Measurements from ENCODE around the gene EZR.

The EZR gene

DNA sequence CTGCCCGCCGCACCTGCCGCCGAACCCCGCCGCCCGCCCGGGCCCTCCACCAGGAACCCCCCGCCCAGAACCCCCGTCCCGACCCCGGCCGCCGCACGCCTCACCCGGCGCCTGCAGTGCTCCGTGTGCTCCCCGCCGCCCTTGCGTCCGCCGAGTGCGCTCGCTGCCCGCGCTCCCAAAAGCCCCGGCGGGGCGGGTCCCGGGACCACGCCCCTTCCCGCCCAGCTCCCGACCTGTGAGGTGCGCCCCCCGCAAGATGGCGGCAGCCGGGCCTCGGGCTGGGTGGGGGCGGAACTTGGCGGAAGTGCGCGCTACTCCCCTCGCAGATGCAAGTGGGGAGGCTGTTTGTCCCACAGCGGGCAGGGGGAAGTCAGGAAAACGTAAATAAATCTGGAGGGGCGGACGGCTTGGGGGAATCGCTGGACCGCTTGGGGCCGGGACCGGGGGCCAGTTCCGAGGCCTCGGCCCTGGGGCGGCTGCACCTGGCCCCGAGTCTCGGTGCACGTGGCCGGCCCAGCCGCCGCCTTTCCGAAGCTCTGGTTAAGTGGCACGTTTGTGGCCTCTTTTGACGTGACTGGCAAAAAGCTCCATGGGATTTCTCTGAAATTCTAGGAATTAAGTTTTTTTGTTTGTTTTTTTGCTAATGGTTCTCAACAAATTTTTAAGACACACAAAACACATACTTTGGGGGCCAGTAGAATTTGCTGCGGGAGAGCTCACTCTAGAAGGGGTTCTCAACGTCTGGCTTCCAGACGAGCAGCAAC is at the start of gene EZR:
Gene EZR, minus strand, starts transcription at position 156 of the 764 bp plus-strand sequence. CDS start 1,275 bp downstream, outside the sequence.
- DNase-seq (ENCODE audit: low spot score), result peak; percentile 78

DNA sequence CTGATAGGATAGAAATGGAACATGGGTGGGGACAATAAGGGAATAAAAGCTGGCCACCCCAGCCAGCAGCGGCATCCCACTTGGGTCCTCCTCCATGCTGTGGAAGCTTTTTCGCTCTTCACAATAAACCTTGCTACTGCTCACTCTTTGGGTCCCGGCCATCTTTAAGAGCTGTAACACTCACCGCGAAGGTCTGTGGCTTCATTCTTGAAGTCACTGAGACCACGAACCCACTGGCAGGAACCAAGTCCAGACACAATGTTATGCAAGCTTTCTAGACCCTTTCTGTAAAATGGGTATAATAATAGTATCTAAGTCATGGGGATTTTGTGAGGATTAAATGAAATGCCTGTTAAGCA is 48.9 kb upstream of the EZR start:
- no peak for DNase-seq (ENCODE audit: low spot score)

DNA sequence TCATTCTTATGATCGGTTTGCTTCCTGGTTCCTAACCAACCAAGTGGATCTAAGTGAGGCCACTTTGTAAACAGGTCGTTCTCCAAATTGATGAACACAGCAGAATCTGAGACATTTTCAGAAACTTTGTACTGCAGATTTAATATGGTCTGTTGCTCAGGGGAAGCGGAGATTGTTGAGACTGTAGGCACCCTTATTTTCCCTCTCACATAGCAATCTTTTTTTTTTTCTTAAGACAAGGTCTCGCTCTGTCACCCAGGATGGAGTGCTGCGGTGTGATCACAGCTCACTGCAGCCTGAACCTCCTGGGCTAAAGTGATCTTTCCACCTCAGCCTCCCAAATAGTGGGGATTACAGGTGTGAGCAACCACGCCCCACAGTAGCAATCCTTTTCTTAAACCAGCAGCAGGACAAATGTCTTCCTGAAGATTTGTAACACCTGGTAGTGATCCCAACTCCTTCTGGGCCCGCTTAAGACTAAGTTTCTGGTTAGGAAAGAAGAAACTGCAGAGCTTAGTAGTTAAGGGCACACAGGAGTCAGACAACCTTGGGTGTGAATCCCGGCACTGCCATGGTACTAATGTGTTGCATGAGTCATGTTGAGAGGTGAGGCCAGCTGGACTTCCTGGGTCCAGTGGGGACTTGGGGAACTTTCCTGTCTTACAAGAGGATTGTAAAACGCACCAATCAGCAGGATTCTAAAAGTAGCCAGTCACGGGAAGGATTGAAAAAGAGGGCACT is 48.4 kb upstream of the EZR start:
- no peak for DNase-seq (ENCODE audit: low spot score)

DNA sequence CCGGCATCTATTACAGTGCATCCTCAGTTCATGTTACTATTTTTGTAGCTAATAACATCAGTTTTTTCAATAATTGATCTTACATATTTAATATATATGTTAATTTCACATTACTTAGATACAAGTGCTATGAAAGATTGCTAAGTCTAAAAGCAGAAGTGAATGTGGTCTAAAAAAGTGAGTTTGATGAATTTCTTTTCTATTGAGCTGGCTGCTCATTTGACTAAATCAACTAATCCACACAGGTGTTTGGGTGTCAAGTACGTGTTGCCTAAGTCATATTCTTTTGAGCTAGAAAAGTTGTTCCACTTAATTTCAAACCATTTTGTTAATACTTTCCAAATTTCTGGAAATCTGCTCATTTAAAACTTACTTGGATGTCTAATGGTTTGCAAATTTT is 46.6 kb upstream of the EZR start:
- DNase-seq (ENCODE audit: low spot score), result no peak

DNA sequence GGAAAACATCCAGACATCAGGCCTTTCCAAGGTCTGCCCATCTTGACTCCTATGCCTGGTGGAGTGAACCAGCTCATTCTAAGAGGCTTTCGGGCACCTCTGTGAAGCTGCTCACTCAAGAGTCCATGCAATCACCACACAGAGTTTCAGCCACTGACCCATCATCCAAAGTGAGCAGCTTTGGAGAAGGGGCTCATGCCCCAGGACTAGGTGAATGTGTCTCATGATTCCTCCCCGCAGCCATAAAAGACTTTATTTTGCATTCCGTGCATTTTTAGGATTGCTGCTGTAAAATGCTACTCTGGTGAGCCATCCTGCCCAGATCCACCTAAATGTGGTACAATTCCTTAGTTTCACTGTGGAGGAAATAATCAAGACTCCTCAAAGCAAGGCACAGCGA is 44.5 kb upstream of the EZR start:
- peak; percentile 36 for DNase-seq (ENCODE audit: low spot score)

DNA sequence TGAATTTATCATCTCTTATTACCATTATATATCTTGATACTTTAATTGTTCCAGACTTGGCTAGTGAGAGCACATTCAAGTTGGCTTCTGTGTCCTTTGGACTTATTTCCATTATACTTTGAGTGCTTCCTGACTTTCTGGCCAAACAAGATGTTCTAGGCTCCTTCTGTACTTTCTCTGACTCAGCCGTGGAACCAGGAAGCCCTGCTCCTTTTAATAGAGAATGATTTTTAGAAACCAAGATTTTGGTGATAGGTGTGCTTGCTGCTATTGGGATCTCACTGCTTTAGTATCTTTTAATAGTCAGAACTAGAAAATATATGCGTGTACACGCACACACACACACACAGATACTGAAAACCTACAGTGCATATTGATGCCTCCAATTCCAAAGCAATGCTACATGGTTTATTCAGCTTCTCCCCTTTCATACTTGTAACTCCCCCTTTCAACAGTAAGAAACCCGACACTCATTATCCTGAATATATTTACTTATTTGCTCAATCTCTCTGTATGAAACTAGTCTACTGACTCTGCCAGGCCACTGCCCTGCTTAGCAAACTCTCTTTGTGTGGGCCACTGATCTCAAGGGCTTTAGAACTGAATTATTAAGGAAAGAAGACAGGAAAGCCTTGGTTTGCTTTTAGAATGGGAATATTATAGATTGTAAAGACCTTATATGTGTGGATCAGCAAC is 42.7 kb upstream of the EZR start:
- no peak for DNase-seq (ENCODE audit: low spot score)

DNA sequence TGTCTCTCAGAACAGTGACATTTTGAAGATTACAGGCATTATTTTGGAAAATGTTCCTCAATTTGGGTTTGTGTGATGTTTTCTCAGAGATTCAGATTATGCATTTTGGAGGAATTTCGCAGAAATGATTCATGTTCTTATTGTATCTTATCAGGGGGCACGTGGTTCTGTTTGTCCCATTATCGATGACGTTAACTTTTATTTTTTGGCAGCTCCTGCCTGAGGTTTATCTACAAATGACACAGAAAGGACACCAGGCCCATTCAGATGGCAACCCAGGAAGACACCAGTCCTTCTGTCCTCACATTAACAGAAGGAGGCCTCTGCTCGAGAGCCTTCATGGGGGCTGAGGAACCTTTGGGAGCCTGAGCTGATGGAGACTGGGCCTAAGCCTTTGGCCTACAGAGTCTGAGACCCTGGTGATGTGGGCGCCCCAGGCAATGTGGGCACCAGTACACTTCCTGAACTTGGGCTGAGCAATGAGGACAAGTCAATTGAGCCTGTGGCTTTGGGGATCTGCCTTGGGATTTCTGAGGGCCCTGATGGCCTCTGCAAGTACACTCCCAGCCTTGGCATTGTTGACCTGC is 41.2 kb upstream of the EZR start:
- no peak for DNase-seq (ENCODE audit: low spot score)

DNA sequence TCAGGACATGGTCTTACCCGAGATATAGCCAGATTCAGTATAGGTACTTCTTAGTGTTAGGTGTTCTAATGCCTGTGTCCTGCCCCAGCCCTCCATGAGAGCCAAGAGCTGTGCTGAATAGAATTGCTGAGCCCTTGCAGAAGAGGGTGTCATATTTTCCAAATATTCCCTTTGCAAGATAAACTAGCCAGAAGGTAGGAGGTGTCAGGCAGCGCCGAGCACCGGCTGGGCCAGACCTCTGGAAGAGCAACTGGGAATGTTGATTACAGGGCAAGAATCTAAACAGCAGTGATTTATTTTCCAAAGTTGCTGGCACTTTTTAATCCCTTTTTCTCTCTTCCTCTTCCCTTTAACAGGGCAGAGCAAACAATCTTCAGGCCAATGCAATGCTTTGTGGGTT is 37.1 kb upstream of the EZR start:
- DNase-seq (ENCODE audit: low spot score), result no peak

DNA sequence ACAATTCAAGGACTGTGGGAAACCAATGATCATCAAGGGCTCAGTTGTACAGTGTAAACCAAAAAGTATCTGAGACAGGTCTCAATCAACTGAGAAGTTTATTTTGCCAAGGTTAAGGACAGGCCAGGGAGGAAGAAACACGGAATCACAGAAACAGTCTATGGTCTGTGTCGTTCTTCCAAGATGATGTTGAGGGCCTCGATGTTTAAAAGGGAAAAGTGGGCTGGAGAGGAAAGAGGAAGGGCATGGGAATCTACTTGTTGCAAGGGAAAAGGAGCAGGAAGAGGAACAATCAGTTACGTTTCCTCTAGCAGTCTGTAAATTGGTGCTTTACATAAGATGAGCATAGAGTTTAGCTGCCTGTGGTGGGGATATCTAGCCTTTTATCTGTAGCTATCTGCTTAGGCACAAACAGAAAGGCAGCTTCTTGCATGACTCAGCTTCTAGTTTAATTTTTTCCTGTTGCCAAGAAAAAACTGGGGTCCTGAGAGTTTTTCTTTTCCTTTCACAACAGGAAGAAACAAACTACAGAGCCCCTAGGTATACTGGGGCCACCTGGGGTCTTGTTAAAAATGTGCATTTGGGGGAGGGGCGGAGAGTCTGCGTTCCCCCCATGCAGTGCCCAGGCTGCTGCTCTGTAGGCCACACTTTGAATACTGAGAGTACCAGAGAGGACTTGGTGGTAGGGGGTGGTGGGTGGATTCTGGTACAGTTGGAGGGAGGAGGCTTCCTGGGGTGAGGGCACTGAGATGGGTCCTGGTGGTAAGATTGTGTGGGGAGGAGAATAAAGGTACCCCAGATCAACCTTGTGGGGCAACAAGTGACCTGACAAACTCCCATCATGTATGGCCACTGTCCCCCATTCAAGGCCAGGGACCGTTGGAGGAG is 35.3 kb upstream of the EZR start:
- no peak for DNase-seq (ENCODE audit: low spot score)

DNA sequence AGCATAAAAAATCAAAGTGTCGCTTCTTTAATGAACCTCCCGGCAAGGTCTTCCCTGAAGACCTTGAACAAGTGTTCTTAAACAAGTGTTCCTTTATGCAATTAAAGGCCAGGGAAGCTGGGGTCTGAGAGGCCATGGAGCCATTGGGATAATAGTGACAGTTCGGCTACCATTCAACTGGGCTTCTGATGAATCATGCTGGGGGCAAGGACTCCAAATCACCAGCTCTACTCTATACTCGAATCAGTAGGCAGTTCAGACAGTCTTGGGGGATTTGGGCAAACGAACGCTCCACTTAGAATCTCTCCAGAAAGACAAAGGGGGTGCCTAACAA is 34.7 kb upstream of the EZR start:
- no peak for DNase-seq (ENCODE audit: low spot score)

DNA sequence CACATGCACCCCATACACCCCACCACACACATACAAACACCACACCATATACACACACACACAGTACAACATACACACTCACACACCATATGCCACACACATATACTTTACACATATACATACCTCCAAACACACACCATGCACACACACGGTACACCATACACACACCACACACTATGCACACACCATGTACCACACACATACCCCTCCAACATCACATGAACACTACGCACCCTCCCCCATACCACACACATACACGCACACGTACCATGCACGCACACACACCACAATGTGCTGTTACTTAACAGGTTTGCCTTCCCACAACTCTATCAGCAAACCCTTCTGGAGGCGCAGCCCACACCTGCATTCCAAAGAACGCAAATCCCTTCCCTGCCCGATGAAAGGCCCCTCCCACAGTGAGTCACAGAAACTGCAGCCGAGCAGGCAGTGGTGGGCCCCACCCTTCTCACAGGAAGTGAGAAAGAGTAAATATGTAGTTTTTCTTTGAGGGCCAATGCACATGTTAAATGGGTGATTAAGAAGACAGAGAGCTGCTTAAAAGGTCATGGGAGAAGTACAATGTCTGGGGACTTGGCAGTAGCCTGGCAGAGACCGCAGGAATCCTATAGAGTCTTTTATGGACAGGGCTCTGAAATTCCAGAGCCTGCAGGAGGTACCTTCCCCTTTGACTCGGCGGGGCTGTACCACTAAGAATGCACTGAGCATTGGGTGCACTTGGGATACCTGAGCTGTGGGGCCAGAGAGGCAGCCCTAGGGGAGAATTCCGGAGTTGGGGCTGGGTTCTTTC is 34.1 kb upstream of the EZR start:
- peak; percentile 82 for DNase-seq (ENCODE audit: low spot score)

DNA sequence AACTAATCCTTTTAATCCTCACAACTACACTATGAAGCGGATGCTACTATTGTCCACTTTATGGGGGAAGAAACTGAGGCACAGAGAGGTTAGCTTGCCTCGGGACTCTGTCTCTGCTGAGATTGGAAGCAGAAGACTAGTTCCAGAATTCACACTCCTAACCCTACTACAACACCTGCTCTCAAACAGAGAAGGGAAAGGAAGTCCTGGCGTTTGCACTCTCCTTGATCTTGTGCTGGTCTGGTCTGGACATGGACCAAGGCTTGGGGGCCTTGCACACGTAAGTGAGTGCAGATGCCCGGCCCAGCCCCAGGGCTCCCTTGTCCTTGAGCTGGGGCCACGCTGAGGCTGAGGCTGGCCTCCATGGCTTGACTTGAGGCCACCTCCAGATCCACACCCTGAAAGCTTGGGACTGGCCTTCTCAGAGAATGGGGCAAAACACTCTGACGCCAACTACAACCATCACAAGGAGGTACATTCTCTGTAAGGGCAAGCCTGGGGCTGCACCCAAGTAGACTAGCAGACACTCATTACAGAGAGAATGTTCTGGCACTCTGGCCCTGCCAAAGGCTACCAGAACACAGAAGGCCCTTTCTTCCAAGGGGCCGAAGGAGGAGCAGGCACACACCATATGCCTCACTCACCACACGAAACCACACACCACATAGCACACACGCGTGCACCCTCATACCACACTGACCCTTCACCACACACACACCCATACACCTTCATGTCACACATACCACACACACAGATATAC is 33.3 kb upstream of the EZR start:
- DNase-seq (ENCODE audit: low spot score), result no peak

DNA sequence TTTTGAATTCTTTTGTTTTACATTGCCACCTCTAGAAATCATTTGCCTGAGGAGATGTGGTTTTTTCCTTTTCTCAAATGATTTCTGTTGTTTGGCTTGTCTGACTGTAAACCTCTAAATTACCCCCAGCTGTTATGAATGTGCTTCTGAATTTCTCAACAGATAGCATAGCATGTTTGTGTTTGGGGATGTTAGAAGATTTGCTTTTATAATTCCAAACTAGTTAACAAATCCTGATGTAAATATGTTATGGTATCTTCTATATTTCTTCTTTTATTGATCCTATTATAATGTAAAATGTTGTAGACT is 31.6 kb upstream of the EZR start:
- DNase-seq (ENCODE audit: low spot score), result no peak

DNA sequence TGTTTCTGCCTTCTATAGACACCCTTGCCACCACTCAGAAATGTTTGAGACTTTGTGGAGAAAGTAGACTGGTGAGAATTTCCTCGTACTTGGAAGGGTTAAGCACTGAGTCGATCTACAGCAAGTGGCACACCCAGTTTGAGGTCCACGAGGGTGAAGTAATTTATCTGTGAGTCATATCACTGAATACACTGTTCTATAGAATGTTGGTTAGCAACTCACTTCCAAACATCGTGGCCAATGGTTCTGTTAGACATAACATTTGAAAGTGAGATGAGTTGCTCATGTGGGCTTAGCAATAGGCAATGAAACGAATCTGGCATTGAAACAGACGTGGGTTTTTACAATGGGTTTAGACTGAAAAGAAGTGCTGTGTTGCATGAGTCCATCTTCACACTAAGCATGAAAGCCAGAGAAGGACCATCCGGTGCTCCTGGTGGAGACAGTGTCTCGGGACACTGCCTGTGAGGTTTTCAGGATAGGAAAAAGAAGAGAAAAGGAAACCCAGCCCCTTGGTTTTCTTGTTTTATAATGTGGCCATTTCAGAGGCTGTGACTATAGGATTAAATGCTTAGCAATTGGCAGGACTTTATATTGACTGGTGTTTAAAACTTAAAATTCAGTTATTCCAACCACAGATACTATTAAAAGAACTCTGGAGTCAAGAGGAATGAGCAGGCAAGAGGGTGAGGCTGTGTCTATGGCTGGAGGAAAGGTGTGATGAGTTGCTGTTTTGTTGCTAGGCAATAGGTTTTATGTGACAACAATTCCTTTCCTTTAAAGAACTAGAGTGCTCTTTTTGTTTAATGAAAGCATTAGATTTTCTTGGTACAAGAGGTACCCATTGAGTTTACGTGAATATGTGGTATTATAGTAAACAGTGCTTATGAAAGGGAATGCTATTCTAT is 31.0 kb upstream of the EZR start:
- DNase-seq (ENCODE audit: low spot score), result peak; percentile 91

DNA sequence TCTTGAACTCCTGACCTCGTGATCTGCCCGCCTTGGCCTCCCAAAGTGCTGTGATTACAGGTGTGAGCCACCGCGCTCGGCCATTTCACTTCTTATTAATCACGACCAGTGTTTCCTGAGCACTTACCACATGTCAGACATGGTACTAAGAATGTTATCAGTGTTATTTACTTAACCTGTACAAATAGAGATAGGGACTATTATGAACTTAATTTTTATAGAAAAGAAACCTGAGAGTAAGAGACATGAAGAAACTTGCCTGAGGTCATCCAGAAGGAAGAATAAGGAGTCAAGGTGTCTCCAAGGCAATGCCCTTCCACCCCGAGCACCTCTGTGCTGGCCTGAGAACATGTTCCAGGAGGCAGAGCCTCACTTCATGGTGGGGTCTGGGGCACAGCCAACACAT is 29.3 kb upstream of the EZR start:
- no peak for DNase-seq (ENCODE audit: low spot score)

DNA sequence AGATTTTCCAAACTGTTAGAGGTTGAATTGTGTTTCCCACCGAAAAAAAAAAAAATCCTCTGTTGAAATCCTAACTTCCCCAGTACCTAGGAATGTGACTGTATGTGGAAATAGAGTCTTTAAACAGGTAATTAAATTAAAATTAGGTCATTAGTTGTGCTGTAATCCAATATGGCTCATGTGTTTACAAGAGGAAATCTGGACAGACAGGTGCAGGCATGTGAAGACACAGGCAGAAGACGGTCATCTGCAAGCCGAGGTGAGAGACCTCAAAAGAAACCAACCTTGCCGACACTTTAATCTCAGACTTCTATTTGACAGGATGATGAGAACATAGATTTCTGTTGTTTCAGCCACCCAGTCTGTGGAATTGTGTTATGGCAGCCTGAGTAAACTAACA is 28.6 kb upstream of the EZR start:
- DNase-seq (ENCODE audit: low spot score), result no peak

DNA sequence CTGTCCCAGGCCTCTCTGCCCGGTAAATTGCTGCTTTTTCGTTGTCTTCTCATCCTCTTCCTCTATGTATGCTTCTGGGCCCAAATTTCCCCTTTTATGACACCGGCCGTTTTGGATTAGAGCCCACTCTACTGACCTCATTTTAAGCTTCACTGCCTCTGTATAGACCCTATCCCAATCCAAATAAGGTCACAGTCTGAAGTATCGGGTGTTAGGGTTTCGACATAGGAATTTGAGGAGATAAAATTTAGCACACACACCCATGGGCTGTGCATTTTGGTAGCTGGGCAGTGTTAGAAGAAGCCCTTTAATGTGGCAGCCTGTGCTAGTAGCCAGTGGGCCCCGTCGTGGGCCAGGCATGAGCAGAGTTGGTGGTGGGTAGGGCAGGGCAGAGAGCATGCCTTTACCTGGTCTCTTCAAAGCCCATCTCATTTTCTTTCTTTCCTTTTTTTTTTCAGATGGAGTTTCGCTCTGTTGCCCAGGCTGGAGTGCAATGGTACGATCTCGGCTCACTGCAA is 27.9 kb upstream of the EZR start:
- DNase-seq (ENCODE audit: low spot score), result no peak

DNA sequence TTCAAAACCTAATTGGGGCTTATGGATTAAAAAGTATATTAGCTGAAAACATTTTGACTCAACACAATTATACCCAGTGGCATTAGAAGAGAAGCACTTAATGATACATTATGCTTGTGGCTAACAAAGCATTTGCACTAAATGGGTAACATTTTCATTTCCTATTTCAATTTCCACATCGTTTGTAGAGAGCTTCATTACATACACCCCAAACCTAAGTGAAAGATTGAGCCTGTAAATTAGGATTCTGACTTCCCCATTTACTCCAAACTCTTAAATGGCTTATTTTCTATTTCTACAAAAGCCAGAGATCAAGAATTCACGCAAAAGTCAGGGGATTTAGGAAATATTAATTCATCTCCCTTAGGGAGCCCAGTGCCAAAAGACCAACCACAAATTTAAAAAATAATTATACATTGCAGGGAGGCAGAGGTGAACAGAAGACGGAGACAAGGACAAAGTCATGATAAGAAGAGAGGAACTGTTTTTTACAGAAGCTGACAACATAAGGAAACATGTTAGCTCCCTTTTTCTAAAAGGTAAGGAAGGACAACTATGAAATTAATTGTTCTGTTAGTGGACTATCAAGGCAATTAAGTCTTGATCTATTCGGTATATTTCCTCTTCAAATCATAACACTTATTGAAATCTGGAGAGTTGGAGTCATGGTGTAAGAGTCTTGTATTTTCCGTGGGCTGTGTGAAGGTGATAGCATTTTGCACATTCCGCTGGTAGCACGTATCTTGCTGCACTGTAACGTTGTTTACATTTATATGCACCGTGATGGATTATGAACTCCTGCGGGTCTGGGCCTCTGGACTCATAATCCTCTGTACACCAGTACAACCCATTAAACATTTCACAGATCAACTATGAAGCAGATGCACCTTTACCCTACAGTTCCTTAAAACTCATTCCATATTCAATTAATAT is 24.8 kb upstream of the EZR start:
- DNase-seq (ENCODE audit: low spot score), result no peak
